GM18951 (cell line): ENCODE data around the gene PYROXD2.
"Not testable (repeated sequence)": the region's sequence is repeated elsewhere in the genome, so short reads cannot be mapped to it uniquely, and the experiment has no call there.

Experiments used
- POLR2A ChIP-seq: IDR thresholded peaks from 4 replicates; pipeline ENCODE4 v1.6.1; 2011; ENCODE audit warnings: mild to moderate bottlenecking; ENCODE audit not compliant: insufficient read length, insufficient read depth; ENCODE audit errors: extremely low read depth
- in situ Hi-C: fragments of 300-500 bp; cut with MboI; formaldehyde crosslinking; loops from one replicate; pipeline ENCODE4 v1.12.0; 2022; ENCODE audit warnings: low sequenced_read_pairs, mixed read lengths, inconsistent platforms; ENCODE audit not compliant: unreplicated experiment

The PYROXD2 gene

DNA sequence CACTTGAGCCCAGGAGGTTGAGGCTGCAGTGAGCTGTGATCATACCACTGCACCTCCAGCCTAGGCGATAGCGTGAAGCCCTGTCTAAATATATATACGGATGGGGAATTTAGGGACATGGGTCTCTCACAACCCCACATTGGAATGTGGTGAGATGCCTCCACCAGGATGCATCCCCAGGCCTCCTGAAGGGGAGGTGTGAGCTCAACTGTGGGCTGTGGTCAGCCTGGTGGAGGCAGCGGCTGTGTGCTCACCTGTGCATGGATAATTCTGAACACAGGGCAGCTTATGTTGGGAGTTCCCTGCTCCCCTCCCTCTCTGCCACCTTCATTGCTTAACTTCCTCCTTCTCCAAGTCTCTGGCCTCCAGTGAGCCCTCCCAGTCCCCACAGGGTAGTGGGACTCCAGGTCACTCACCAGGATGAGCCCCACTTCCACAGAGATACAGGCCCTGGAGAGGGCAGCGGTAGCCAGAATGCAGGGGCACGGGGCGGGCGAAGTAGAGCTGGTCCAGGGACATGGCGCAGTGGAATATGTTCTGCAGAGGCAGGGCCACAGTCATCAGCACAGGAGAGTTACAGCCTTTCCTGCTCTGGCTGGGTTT, 30.4 kb downstream of the PYROXD2 start:
- in situ Hi-C loops: no loop called here
- TF ChIP-seq POLR2A: no peak

DNA sequence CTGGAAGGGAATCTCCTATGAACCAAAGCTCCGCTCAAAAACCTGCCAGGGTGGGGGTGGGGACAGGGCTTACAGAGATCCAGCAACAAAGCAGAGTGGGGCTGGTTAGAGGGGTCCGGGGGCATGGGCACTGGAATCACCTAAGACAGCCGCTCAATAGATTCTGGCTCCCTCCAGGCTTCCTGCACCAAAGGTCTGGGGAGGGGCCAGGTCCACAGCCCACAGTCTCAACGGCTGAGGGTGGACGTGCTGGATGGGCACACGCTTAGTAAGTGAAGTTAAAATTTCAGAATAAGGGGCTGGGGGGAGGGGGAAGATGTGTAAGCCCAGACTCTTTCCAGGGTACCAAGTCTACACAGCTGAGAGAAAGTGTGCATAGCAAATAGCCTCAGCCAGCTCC, 31.1 kb downstream of the PYROXD2 start:
- in situ Hi-C loops: no loop called here
- no peak for TF ChIP-seq POLR2A

DNA sequence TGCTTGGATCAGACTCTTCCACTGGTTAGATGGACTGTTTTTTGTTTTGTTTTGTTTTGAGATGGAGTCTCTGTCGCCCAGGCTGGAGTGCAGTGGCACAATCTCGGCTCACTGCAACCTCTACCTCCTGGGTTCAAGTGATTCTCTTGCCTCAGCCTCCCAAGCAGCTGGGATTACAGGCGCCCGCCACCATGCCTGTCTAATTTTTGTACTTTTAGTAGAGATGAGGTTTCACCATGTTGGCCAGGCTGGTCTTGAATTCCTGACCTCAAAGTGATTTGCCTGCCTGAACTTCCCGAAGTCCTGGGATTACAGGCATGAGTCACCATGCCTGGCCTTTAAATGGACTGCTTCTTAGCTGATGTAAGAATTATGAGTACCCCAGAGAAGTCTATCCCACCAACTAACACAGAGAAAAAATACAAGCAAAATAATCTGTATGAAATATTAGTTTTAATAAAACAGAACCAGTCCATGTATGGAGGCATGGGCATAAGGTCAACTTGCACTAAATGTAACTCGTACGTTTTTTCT, 31.8 kb downstream of the PYROXD2 start:
- in situ Hi-C loops: not testable (repeated sequence)

DNA sequence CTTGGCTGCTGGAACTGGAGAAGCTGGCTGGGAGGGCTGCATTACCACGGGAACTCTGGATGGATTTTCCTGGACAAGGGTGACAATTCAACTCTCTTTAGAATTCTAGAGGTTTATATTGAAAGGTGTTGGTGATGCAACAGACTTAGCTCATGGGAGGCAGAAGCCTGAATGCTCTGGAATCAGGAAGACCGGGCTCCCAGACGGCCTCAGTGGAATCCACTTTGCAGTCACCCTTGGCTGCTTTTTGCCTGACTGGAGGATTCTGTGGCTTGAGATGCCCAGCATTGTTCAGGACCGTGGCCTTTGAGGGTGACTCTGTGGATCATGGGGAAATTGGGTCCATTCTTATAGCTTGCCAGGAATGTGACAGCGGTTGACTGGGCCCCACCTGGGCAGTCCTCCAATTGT, 32.3 kb downstream of the PYROXD2 start:
- in situ Hi-C loops: no loop called here
- no peak for TF ChIP-seq POLR2A

DNA sequence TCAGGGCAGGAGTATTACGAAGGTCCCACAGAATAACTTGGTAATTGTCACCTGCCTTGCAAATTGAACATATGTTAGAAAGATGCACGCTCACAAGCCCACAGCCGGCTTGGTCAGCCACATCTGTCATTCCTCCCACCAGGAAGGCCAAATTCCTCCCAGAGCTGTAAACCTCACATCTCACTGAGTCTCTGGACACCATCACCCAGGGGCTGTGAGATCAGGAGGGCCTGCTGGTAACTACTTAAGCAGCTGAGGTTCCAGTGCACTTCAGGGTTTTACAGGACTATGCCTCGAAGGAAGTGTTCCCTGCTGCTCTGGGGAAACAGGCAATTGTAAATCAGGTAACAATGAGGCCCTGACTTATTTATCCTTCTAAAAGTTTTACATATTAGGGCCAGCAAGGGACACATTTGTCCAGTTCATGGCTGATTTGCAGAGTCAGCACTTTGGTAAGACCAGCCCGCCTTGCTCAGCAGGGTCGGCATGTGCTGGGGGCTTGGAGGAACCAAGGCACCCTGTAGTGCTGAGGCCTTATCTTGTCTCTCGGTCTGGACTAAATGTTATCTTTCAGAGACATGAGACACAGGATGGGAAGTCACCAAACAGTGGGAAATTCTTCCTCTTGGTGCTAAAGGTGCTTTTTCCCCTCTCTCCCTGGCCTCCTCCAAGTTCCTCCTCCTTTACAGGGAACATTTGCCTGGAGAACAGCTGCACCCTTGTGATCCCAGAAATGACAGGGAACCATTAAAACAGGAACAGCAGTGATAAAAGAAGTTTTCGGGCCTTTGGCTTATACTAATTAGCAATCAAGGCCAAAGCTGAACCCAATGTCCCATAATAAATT, 34.3 kb downstream of the PYROXD2 start:
- TF ChIP-seq POLR2A: no peak
- in situ Hi-C loops: no loop called here

DNA sequence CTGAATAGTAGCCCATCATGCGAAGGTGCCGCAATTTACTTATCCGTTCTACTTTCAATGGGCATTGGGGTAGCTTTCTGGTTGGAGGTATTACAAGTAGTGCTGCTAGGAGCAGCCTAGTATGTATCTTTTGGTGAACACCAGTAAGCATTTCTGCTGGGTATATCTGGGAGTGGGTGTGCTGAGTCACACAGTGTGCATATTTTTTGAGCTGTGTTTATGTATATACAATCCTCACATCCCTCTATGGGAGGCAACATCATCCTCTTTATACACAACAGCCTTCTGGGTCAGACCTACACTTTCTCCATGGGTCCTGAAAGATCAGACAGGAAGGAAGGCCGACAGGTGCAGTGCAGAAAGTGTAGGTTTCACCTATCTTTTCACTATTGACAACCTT, 36.3 kb downstream of the PYROXD2 start:
- TF ChIP-seq POLR2A: no peak
- in situ Hi-C loops: no loop called here

DNA sequence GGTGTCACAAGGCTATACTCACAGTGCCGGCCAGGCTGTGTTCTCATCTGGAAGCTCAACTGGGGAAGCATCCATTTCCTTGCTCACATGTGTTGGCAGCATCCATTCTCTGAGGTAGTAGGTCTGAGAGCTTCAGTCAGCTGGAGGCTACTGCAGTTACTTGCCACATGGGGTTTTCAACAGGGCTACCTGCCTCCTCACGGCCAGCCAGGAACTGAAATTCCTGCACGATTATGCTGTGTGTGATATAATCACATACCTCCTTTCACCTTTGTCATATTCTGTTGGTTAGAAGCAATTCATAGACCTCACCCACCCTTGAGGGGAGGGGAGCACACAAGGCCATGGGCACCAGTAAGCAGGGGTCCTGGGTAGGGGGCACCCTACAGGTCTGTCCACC, 37.4 kb downstream of the PYROXD2 start:
- no peak for TF ChIP-seq POLR2A
- in situ Hi-C loops: no loop called here

DNA sequence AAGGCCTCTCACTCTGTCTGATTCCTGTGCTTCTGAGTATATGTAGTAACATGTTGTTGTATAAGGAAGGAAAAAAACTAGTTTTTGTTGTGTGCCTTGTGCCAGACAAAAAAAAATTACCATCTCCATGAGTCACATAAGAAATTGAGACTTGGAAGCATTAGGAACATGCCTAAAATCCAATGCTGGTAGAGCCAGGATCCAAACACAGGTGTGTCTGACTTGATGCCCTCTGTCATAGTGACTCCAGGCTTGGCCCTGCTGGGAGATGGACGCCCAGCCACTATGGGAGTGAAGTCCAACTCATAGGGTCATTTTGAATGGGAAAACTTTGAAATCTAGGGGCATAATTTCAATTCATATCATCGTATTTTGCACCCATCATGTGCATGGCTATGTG, 38.0 kb downstream of the PYROXD2 start:
- TF ChIP-seq POLR2A: no peak
- in situ Hi-C loops: no loop called here

DNA sequence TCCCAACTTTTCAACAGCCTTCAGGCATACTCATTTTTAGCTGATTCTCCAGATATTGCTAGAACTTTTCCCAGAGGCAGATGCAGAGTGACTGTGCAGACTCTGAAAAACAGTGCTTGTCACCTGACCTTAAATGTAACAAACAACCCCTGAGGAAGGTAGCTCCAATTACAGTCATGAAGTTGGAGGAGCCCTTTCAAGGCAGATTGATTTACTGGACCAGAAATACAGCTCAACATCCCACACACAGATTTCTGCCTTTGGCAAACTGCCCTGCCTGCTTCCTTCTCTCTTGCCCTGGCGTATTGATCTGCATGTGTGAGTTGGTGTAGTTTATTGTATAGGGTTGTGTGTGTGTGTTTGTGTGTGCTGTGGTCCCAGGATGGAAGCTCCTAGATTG, 38.5 kb downstream of the PYROXD2 start:
- no peak for TF ChIP-seq POLR2A
- in situ Hi-C loops: no loop called here

DNA sequence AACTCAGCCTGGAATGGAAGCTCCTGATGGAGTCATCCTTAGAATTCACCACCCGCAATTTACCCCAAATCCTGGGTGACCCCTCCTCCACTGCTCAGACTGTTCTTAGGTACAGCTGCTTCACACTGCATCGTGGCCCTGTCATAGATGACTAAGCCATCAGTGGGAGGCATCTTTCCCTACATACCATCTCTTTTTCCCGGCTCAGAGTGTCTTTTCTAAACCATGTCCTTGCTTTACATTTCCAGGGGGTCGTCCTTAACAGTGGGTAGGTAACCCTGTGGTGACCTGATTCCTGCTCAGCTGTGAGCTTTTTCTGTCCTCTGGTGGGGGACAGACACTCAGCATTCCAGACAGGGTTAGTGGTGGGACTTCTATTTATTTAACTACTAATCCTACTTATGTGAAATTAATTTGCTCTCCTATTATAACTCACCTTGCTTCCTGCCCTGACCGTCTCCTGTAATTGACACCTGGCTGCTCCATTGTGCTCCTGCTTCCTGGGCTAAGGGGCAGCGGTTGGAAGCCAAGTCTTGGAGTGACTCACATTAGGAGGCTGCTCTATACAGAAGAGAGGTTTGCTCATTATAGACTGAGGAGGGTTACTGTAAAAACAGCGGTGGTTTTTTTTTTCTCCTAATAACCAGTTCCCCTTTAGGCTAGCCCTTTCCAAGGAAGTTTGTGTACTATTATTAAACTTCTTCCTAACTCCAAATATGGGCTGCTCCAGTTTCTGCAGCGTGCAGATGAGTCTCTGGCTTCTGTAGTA, 40.6 kb downstream of the PYROXD2 start:
- in situ Hi-C loops: no loop called here
- no peak for TF ChIP-seq POLR2A

DNA sequence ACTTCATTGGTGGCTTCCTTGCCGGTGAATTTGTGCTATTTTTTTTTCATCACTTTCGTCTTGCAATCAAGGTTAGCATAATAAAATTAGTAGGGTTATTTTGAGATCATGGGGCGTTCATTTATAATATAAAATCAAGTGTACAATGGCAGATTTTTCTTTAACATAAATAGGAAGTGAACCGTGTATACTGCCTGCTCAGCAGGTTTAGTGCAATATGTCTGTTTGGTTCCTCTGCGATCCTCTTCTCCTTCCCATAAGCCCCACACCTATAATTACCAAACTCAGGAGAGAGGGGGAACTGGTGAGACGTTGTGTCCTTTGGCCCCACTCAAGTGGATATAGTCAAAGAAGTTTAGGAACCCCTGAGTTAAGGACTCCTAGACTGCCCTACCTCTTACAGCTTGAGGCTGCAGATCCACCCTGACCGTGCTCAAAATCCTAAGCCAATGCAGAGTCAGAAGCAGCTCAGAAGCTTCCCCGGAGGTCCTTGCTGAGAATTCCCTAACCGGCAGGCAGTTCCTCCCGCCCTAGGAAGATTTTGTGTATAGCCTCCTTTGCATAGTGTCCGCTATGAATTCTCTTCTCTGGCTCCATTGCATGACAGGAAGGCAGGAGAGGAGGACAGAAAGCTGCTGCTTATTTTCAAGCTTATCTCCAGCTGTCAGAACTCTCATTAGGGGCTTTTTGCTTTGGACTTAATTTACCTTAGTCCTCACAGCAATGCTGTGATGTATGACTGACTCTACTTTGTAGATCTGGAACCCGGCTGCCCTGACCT, 41.5 kb downstream of the PYROXD2 start:
- no peak for TF ChIP-seq POLR2A
- in situ Hi-C loops: no loop called here

DNA sequence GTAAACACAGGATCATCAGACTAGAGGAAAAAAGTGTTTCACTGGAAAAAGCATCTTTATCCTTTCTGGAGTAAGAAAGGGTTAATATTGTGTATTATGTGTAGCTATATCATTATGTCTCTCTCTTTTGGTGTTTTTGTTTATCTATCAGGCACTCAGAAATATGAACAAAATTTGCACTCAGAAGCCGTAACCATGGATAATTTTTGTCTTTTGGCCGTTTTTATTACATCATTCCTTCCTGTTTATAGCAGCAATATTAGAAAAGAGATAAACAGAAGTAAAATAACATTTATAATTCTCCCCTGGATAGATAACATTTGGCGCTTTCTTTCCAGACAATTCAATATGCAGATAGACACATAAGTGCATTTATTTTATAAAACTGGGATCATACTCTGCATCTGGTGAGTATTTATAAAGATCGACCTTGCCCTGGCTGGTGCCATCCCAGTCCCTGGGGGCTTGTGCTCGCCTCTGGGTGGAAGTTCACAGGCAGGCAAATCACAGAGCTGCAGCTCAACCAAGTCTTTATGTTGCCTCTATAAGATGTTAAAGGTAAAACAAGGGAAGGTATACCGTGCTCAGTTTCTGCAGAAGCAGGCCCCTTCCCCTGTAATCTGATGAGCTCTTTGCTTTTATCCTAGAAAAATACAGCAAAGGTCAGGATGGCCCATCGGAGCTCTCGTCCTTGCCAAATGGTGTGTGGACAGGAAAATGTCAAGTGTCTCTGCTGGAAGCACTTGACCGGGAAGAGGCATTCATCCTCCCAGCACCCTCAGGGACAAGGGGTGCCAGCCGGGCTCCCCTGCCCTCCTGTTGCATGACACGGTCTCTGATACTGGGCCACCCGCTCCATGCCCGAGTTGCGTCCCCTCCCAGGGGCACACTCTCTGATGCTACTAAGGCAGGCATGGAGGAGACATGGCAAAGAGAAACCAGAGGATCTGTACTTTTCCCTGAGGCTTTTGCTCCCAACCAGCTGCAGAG, 43.9 kb downstream of the PYROXD2 start:
- in situ Hi-C loops: no loop called here
- TF ChIP-seq POLR2A: no peak

DNA sequence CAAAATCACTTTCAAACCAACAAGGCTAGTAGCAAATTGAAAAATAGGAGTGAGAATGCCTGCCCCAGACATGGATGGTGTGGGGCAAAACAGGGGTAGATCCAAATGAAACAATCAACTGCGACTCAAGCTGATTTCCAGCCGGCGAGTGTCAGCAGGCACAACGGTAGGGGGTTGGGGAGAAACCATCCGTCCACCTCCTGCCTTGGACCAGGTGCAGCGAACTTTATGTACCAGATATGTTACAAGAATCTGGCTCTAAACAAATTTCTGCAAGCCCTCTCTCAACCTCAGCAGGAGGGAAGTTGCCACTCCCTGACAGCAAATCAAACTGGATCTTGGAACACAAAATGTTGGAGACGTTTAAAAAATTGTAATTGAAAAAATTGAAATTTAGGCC, 45.2 kb downstream of the PYROXD2 start:
- in situ Hi-C loops: no loop called here
- TF ChIP-seq POLR2A: no peak
